AG04450 (cell line): ENCODE data around the gene MAGEF1. TPM values are rescaled to one million over a fixed set of nuclear protein-coding genes. Genes with fewer than 3 reads are reported as not detected.

Experiments used
- CTCF ChIA-PET: fragments of 300-600, 350-600 bp; formaldehyde crosslinking; extraction: SDS; loops from one replicate; lab custom pipeline; 2022; ENCODE audit warnings: antibody characterized with exemption, inconsistent platforms; lab: Charles Lee
- POLR2A ChIA-PET: fragments of 350-600 bp; formaldehyde crosslinking; extraction: SDS; loops from one replicate; lab custom pipeline; 2021; ENCODE audit warnings: antibody characterized with exemption, inconsistent platforms; lab: Yijun Ruan, JAX
- DNase-seq: peaks from one replicate; pipeline ENCODE4 v3.0.0-alpha.2; 2011; ENCODE audit warnings: low read depth, low spot score
- H3K27ac ChIP-seq: one replicate; pipeline ENCODE4 v1.5.1; 2012; ENCODE audit warnings: low read depth, low read length, control low read depth
- H3K27me3 ChIP-seq: one replicate; pipeline ENCODE4 v1.6.0; 2012; ENCODE audit warnings: low read length; ENCODE audit not compliant: control insufficient read depth, insufficient read depth
- H3K4me3 ChIP-seq: 2 replicates; pipeline ENCODE4 v1.5.1; 2011; ENCODE audit warnings: mild to moderate bottlenecking, low read depth, low read length, control low read depth
- H3K9me3 ChIP-seq: 2 replicates; pipeline ENCODE4 v1.5.1; 2012; ENCODE audit warnings: low read length; ENCODE audit not compliant: control insufficient read depth, insufficient read depth
- CTCF ChIP-seq: IDR thresholded peaks from 2 replicates; pipeline ENCODE4 v1.5.1; 2011; ENCODE audit warnings: low read depth, low read length, control low read depth, inconsistent platforms
- polyA plus RNA-seq: library from polyadenylated mRNA; depleted of rRNA; stranded (reverse); fragments of >200 nt; gene quantifications from 2 replicates; pipeline ENCODE4 v1.2.3, GENCODE V29; 2011

MAGEF1 gene
- polyA plus RNA-seq, 1 experiment, result 23.4 TPM

GRCh38 chr3:184742676-184743135, 30.8 kb upstream of the MAGEF1 start:
- TF ChIP-seq CTCF, result no peak
- no peaks in the 10 kb centered on the region for H3K9me3 ChIP-seq
- ChIA-PET CTCF (interaction anchor here (1.3 to 2.4 kb wide), 3 partner anchors 16 to 62 kb away, joined by 3 to 11 read pairs (median 4); no protein-coding TSS in a partner anchor), POLR2A (no interaction called here)
- H3K4me3 ChIP-seq, result no peak overlapping the region
- no peaks in the 10 kb centered on the region for H3K27me3 ChIP-seq
- DNase-seq, result no peak
- no peak overlapping the region for H3K27ac ChIP-seq

- no peak for DNase-seq
- Histone ChIP-seq H3K27ac (no peak overlapping the region), H3K4me3 (no peak overlapping the region), H3K27me3 (no peaks in the 10 kb centered on the region), H3K9me3 (no peaks in the 10 kb centered on the region)
- POLR2A ChIA-PET, result no interaction called here
- TF ChIP-seq CTCF, result peak; percentile 15; the same call in 1 of the 2 replicates
- CTCF ChIA-PET, result interaction anchor here (1.3 to 2.4 kb wide), 3 partner anchors 15 to 62 kb away, joined by 3 to 11 read pairs (median 4); no protein-coding TSS in a partner anchor
These were observed 30.2 kb upstream of the MAGEF1 start for GRCh38 chr3:184741798-184742675.

- H3K27me3 ChIP-seq, result no peaks in the 10 kb centered on the region
- ChIA-PET CTCF (interaction anchor here (1.3 kb wide), 1 partner anchor 14 kb away, joined by 3 read pairs; no protein-coding TSS in a partner anchor), POLR2A (interaction anchor here (0.8 kb wide), 1 partner anchor 9 kb away, joined by 3 read pairs; no protein-coding TSS in a partner anchor)
These were observed 29.3 kb upstream of the MAGEF1 start for GRCh38 chr3:184741259-184741556.

GRCh38 chr3:184740509-184741258, 28.8 kb upstream of the MAGEF1 start:
- no peak for DNase-seq
- no peaks in the 10 kb centered on the region for H3K9me3 ChIP-seq
- ChIA-PET POLR2A (interaction anchor here (0.8 to 1.0 kb wide), 2 partner anchors 8 to 29 kb away, joined by 3 to 4 read pairs; partner anchors contain the start of gene MAGEF1), CTCF (interaction anchor here (1.3 kb wide), 1 partner anchor 14 kb away, joined by 3 read pairs; no protein-coding TSS in a partner anchor)
- peak overlapping the region; percentile 31 for H3K27ac ChIP-seq
- no peak for TF ChIP-seq CTCF
- no peaks in the 10 kb centered on the region for H3K27me3 ChIP-seq
- H3K4me3 ChIP-seq, result no peak overlapping the region

More at GRCh38 chr3:184741259-184741556, 29.3 kb upstream of the MAGEF1 start:
- no peak overlapping the region for H3K27ac ChIP-seq
- H3K9me3 ChIP-seq, result no peaks in the 10 kb centered on the region
- no peak for TF ChIP-seq CTCF
- no peak overlapping the region for H3K4me3 ChIP-seq
- no peak for DNase-seq
